GM21528 (cell line): ENCODE measurements around the gene GXYLT1.
A peak's percentile ranks its signal among the peaks of the same experiment; 100 is the strongest.
"Not testable (repeated sequence)": the region's sequence is repeated elsewhere in the genome, so short reads cannot be mapped to it uniquely, and the experiment has no call there.

Source experiments
- ATAC-seq: cut with Tn5 transposase; IDR thresholded peaks from one replicate; pipeline ENCODE4 v1.9.1; 2021; ENCODE audit warnings: mild to moderate bottlenecking, moderate library complexity; ENCODE audit not compliant: unreplicated experiment, low FRiP score

The GXYLT1 gene

GRCh38 chr12:42144408-42145196 is at the start of gene GXYLT1:
Gene GXYLT1, minus strand, starts transcription at chr12:42144874. Its CDS starts 228 bp downstream, at chr12:42144646.
- peak; percentile 90 for ATAC-seq

GRCh38 chr12:42192686-42193085 is 48.0 kb upstream of the GXYLT1 start:
- ATAC-seq, result no peak

- ATAC-seq, result no peak
These were observed 47.6 kb upstream of the GXYLT1 start for GRCh38 chr12:42192258-42192657.

- ATAC-seq, result no peak
These were observed 45.7 kb upstream of the GXYLT1 start for GRCh38 chr12:42190376-42190775.

GRCh38 chr12:42188275-42188674 is 43.6 kb upstream of the GXYLT1 start:
- ATAC-seq, result not testable (repeated sequence)

GRCh38 chr12:42187799-42188198 is 43.1 kb upstream of the GXYLT1 start:
- no peak for ATAC-seq

GRCh38 chr12:42186793-42187192 is 42.1 kb upstream of the GXYLT1 start:
- ATAC-seq, result peak; percentile 61

GRCh38 chr12:42182394-42182793 is 37.7 kb upstream of the GXYLT1 start:
- ATAC-seq, result no peak

GRCh38 chr12:42180990-42181596 is 36.4 kb upstream of the GXYLT1 start:
- no peak for ATAC-seq

- no peak for ATAC-seq
These were observed 33.4 kb upstream of the GXYLT1 start for GRCh38 chr12:42178101-42178500.

GRCh38 chr12:42174978-42175377 is 30.3 kb upstream of the GXYLT1 start:
- no peak for ATAC-seq

- ATAC-seq, result no peak
These were observed 29.4 kb upstream of the GXYLT1 start for GRCh38 chr12:42173961-42174521.

- no peak for ATAC-seq
These were observed 28.0 kb upstream of the GXYLT1 start for GRCh38 chr12:42172441-42173210.

- no peak for ATAC-seq
These were observed 23.0 kb upstream of the GXYLT1 start for GRCh38 chr12:42167711-42168110.

GRCh38 chr12:42166501-42166900 is 21.8 kb upstream of the GXYLT1 start:
- ATAC-seq, result no peak

- ATAC-seq, result no peak
These were observed 19.2 kb upstream of the GXYLT1 start for GRCh38 chr12:42163913-42164312.

GRCh38 chr12:42162965-42163364 is 18.3 kb upstream of the GXYLT1 start:
- no peak for ATAC-seq

- ATAC-seq, result no peak
These were observed 17.5 kb upstream of the GXYLT1 start for GRCh38 chr12:42162193-42162592.

- ATAC-seq, result no peak
These were observed 16.9 kb upstream of the GXYLT1 start for GRCh38 chr12:42161529-42161928.

- ATAC-seq, result no peak
These were observed 11.6 kb upstream of the GXYLT1 start for GRCh38 chr12:42156232-42156631.
